NCI-H128 (cell line): ENCODE results near the gene PCDH11X.
"Not testable (repeated sequence)": the region's sequence is repeated elsewhere in the genome, so short reads cannot be mapped to it uniquely, and the experiment has no call there.

Experiments
- DNase-seq: peaks from one replicate; lab custom pipeline; 2025; ENCODE audit not compliant: unreplicated experiment; lab: John Stamatoyannopoulos, UW

PCDH11X gene, protein sequence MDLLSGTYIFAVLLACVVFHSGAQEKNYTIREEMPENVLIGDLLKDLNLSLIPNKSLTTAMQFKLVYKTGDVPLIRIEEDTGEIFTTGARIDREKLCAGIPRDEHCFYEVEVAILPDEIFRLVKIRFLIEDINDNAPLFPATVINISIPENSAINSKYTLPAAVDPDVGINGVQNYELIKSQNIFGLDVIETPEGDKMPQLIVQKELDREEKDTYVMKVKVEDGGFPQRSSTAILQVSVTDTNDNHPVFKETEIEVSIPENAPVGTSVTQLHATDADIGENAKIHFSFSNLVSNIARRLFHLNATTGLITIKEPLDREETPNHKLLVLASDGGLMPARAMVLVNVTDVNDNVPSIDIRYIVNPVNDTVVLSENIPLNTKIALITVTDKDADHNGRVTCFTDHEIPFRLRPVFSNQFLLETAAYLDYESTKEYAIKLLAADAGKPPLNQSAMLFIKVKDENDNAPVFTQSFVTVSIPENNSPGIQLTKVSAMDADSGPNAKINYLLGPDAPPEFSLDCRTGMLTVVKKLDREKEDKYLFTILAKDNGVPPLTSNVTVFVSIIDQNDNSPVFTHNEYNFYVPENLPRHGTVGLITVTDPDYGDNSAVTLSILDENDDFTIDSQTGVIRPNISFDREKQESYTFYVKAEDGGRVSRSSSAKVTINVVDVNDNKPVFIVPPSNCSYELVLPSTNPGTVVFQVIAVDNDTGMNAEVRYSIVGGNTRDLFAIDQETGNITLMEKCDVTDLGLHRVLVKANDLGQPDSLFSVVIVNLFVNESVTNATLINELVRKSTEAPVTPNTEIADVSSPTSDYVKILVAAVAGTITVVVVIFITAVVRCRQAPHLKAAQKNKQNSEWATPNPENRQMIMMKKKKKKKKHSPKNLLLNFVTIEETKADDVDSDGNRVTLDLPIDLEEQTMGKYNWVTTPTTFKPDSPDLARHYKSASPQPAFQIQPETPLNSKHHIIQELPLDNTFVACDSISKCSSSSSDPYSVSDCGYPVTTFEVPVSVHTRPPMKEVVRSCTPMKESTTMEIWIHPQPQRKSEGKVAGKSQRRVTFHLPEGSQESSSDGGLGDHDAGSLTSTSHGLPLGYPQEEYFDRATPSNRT (N-terminal part only)

GRCh38 chrX:91779135-91779534 is at the start of gene PCDH11X:
PCDH11X (plus strand) TSS chrX:91779375; CDS start chrX:91835505, 56,130 bp downstream.
- DNase-seq: not testable (repeated sequence)

DNA sequence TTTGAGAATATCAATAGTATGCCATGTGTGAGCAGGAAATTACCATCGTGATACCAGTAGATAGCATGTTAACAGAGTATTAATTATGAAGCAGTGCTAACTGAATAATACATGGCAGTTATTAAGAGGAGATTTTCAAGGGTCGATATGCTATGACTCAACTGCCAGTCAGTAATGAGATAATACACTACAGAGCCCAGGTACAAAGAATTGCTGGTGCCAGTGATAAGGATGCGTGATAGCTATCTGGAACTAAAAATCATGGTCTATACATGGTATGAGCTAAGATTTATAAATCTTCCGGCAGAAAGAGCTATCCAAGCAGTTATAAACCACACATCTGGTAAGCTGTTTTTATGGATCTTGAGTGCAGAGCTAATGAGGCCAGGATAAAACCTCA is 31.7 kb upstream of the PCDH11X start:
- DNase-seq: not testable (repeated sequence)

DNA sequence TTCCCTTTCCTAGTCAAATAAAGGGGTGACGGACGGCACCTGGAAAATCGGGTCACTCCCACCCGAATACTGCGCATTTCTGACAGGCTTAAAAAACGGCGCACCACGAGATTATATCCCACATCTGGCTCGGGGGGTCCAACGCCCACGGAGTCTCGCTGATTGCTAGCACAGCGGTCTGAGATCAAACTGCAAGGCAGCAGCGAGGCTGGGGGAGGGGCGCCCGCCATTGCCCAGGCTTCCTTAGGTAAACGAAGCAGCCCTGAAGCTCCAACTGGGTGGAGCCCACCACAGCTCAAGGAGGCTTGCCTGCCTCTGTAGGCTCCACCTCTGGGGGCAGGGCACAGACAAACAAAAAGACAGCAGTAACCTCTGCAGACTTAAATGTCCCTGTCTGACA is 26.2 kb upstream of the PCDH11X start:
- DNase-seq: not testable (repeated sequence)

GRCh38 chrX:91770619-91771488 is 8.3 kb upstream of the PCDH11X start:
- DNase-seq: not testable (repeated sequence)

DNA sequence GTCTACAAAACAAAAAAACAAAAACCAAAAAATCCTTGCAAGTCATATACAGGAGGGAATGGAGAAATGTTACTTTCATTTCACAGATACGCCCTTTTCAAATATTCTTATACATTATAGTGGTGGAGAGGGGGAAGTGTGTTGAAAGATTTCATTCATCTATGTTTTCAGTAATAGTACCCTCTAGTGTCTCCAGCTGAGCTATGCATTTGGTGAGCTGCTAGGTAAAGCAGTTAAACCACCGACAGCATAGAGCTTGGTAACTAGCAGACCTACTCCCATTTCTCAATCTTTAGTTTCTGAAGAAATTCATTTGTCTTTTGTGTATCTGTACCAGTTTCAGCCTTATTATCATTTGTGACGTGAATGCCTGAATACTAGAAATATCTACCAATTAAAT is 5.2 kb upstream of the PCDH11X start:
- not testable (repeated sequence) for DNase-seq

DNA sequence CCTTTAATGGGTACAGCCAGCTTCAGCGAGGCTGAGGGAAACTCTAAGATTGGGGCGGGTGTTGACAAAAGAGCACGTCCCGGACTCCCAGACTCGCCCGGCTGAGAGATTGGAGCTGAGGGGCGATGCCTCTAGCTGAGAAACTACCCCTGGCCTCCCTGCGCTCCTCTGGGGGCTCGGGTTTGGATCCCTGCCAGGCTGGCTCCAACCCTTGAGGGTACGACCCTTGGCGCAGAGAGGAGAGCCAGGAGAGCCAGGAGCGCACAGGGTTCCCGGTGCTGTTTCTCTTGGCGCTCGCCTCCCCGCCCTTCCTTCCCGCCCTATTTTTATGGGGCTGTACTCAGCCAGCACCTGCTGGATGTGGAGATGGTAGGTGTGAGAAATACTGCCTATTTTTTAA is 833 bp downstream of the PCDH11X start:
- not testable (repeated sequence) for DNase-seq

- DNase-seq: not testable (repeated sequence)
Observed at GRCh38 chrX:91780698-91781097, 1.5 kb downstream of the PCDH11X start.

DNA sequence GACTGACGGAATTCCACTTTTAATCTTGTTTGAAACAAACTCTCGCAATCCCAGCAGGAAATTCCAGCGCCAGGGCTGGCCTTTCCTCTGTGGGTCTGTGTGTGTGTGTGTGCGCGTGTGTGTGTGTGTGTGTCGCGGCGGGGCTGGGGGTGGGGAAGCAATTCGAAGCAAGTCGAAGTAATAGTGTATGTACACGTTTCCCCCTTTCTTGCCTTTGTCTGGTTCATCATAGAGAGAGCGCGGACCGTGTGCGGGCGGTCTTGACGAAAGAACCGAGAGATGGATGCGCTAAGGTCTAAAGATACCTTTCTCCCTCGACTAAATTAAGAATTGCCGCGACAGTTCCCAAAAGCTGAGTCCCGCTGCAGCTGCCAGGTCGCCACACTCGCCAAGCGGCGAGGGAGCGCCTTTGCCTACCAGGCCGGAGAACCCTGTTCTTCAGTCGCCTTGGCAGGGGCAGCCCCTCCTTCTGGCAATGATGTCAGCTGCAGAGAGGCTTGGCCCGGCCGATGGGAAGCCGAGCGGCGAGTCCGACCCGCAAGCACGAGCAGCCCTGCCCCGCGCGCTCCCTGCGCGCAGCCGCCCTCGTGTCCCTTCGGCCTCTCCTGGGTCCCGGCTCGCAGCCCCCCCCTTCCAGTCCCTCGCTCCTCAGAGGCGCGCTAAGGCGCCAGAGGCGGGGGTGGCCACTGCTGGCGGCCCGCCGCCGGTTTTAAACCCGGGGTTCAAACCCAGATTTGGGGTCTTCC is 2.6 kb downstream of the PCDH11X start:
- not testable (repeated sequence) for DNase-seq

DNA sequence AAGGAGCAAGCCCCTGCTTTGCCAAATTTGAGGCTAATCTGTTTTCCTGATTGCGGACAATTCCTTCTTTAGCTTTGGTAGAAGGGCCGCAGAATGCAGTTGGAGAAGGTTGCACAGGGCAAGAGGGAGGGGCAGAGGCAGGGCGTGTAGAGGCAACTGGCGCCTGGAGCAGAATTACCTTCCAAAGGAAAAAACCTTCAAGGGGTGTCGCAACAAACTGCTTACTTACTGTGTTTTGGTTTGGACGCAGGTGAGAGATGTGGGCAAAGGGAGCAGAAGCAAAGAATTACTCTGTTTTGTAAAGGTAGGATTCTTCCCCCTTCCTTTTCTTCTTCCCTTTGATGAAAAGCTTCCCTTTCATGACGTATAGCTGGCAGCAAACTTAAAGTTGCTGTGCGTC is 3.6 kb downstream of the PCDH11X start:
- DNase-seq: not testable (repeated sequence)

- not testable (repeated sequence) for DNase-seq
Observed at GRCh38 chrX:91817537-91817936, 38.4 kb downstream of the PCDH11X start.

DNA sequence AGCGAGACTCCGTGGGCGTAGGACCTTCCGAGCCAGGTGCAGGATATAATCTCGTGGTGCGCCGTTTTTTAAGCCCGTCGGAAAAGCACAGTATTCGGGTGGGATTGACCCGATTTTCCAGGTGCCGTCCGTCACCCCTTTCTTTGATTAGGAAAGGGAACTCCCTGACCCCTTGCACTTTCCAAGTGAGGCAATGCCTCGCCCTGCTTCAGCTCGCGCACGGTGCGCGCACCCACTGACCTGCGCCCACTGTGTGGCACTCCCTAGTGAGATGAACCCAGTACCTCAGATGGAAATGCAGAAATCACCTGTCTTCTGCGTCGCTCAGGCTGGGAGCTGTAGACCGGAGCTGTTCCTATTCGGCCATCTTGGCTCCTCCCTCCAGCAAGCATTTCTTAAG is 46.1 kb downstream of the PCDH11X start:
- not testable (repeated sequence) for DNase-seq
